ENCODE results near the gene TGOLN2. TPM values are rescaled to one million over a fixed set of nuclear protein-coding genes. Genes with fewer than 3 reads are reported as not detected.

Gene TGOLN2
- total and polyA plus RNA-seq, 2 donors (not counting 3 experiments of a cell fraction or from before 2014, with no cell fraction given) = 112 to 140 TPM

GRCh38 chr2:85308896-85309555, 18.8 kb downstream of the TGOLN2 start:
- H3K9me1 ChIP-seq (replicated peaks; ENCODE audit: control insufficient read depth, extremely low read depth, insufficient read depth, low read length) = no peaks in the 10 kb centered on the region
- intact Hi-C loops (cut with micrococcal nuclease) = no loop called here
- no TSS peak for BruUV-seq (replicated peaks)
- no peaks in the 10 kb centered on the region for H3K27me3 ChIP-seq (ENCODE audit: control insufficient read depth in 2 of 2, insufficient read depth in 2 of 2, low read length in 2 of 2)
- H3K79me2 ChIP-seq (ENCODE audit: control insufficient read depth, insufficient read depth, low read length) = no peaks in the 10 kb centered on the region
- dilution Hi-C loops (cut with MboI; ENCODE audit: extremely low pct_ligation_motif_present, low sequenced_read_pairs) = no loop called here
- H3K4me2 ChIP-seq (ENCODE audit: insufficient read depth, low read length) = no peak overlapping the region
- no peak overlapping the region for H3K9ac ChIP-seq (replicated peaks; ENCODE audit: extremely low read depth, insufficient read depth, low read length)
- H3K27ac ChIP-seq (ENCODE audit: insufficient read depth, low read depth, low read length) = no peak overlapping the region
- DNase-seq (ENCODE audit: low read depth, low spot score) (peak; percentile 58), FAIRE-seq (peak; percentile 8)
- ChIA-PET CTCF (interaction anchor here (0.6 to 1.9 kb wide), 7 partner anchors 8 to 353 kb away, joined by 3 to 26 read pairs (median 3); partner anchors contain the start of gene TGOLN2), POLR2A (interaction anchor here (1.1 kb wide), 1 partner anchor 45 kb away, joined by 3 read pairs; the partner anchor contains the start of genes ELMOD3 and RETSAT)
- TF ChIP-seq JUN (IDR thresholded peaks at IDR 0.05; ENCODE audit: borderline replicate concordance, insufficient read depth, insufficient read length, low read depth) = no peak
- TF ChIP-seq FOS (IDR thresholded peaks at IDR 0.05; ENCODE audit: borderline replicate concordance, insufficient read depth, low read length) = peak; percentile 10
- peaks cover 3 to 11% of the 10 kb centered on the region in 2 experiments for H3K36me3 ChIP-seq (ENCODE audit: control insufficient read depth in 2 of 2, extremely low read depth in 1 of 2, insufficient read depth in 2 of 2, low read length in 2 of 2)
- no peaks in the 10 kb centered on the region for H4K20me1 ChIP-seq (replicated peaks; ENCODE audit: control insufficient read depth, extremely low read depth, insufficient read depth, low read length)
- no peak overlapping the region for H2AFZ ChIP-seq (ENCODE audit: low read depth, low read length)
- no peaks in the 10 kb centered on the region for H3K9me3 ChIP-seq (replicated peaks; ENCODE audit: control insufficient read depth, insufficient read depth, low read length)
- H3K4me3 ChIP-seq (replicated peaks in 1 of 3; ENCODE audit: insufficient read depth in 1 of 3, low read depth in 1 of 3, low read length in 3 of 3) = no peak overlapping the region
- peaks cover 9% of the 10 kb centered on the region for H3K4me1 ChIP-seq (ENCODE audit: control insufficient read depth, extremely low read depth, insufficient read depth, low read length)

GRCh38 chr2:85308201-85308600, 19.6 kb downstream of the TGOLN2 start:
- Histone ChIP-seq H3K4me2 (ENCODE audit: insufficient read depth, low read length) (no peak overlapping the region), H3K4me3 (replicated peaks in 1 of 3; ENCODE audit: insufficient read depth in 1 of 3, low read depth in 1 of 3, low read length in 3 of 3) (no peak overlapping the region), H3K79me2 (ENCODE audit: control insufficient read depth, insufficient read depth, low read length) (no peaks in the 10 kb centered on the region), H3K27me3 (ENCODE audit: control insufficient read depth in 2 of 2, insufficient read depth in 2 of 2, low read length in 2 of 2) (no peaks in the 10 kb centered on the region), H3K27ac (ENCODE audit: insufficient read depth, low read depth, low read length) (no peak overlapping the region), H3K36me3 (ENCODE audit: control insufficient read depth in 2 of 2, extremely low read depth in 1 of 2, insufficient read depth in 2 of 2, low read length in 2 of 2) (peaks cover 3 to 11% of the 10 kb centered on the region in 2 experiments), H3K9me1 (replicated peaks; ENCODE audit: control insufficient read depth, extremely low read depth, insufficient read depth, low read length) (no peaks in the 10 kb centered on the region), H4K20me1 (replicated peaks; ENCODE audit: control insufficient read depth, extremely low read depth, insufficient read depth, low read length) (no peaks in the 10 kb centered on the region), H3K4me1 (ENCODE audit: control insufficient read depth, extremely low read depth, insufficient read depth, low read length) (peaks cover 9% of the 10 kb centered on the region), H2AFZ (ENCODE audit: low read depth, low read length) (no peak overlapping the region), H3K9me3 (replicated peaks; ENCODE audit: control insufficient read depth, insufficient read depth, low read length) (no peaks in the 10 kb centered on the region), H3K9ac (replicated peaks; ENCODE audit: extremely low read depth, insufficient read depth, low read length) (no peak overlapping the region)
- BruUV-seq (replicated peaks) = no TSS peak
- POLR2A ChIA-PET = no interaction called here
- DNase-seq (ENCODE audit: low read depth, low spot score) (no peak), FAIRE-seq (no peak)
- intact Hi-C loops (cut with micrococcal nuclease) (no loop called here), dilution Hi-C loops (cut with MboI; ENCODE audit: extremely low pct_ligation_motif_present, low sequenced_read_pairs) (no loop called here)
- no peak for TF ChIP-seq FOS (IDR thresholded peaks at IDR 0.05; ENCODE audit: borderline replicate concordance, insufficient read depth, low read length)
- no peak for TF ChIP-seq MYC (IDR thresholded peaks at IDR 0.05; ENCODE audit: low read depth, low read length)
- no peak for TF ChIP-seq JUN (IDR thresholded peaks at IDR 0.05; ENCODE audit: borderline replicate concordance, insufficient read depth, insufficient read length, low read depth)
- TF ChIP-seq GATA2 (IDR thresholded peaks at IDR 0.05; ENCODE audit: insufficient read depth, insufficient read length, low read depth, low read length) = no peak
- TF ChIP-seq MAX (IDR thresholded peaks at IDR 0.05; ENCODE audit: insufficient read depth, insufficient read length) = no peak
- no peak for TF ChIP-seq POLR2AphosphoS5 (IDR thresholded peaks at IDR 0.05; ENCODE audit: insufficient read depth, low read depth, low read length)
- TF ChIP-seq EZH2 (IDR thresholded peaks at IDR 0.05; ENCODE audit: borderline replicate concordance, low read depth, low read length, severe bottlenecking) = no peak
- TF ChIP-seq POLR2A (IDR thresholded peaks at IDR 0.05; ENCODE audit: low read depth, low read length) = no peak
- TF ChIP-seq CTCF (IDR thresholded peaks at IDR 0.05; ENCODE audit: extremely low read depth in 1 of 2, insufficient read depth in 1 of 2, low read depth in 1 of 2, low read length in 2 of 2) = no peak
- CTCF ChIA-PET = interaction anchor here (1.2 to 1.9 kb wide), 2 partner anchors 7 to 23 kb away, joined by 3 to 26 read pairs; no protein-coding TSS in a partner anchor

All from endothelial cell of umbilical vein (primary cell).